IMR-90 (cell line): ENCODE data around the gene PLEKHG4. TPM values are rescaled to one million over a fixed set of nuclear protein-coding genes. Genes with fewer than 3 reads are reported as not detected.

ENCODE experiments used
- ATAC-seq: fragments of 200-7000 bp; cut with Tn5 transposase; 2 replicates; pipeline ENCODE4 v1.9.1; 2020; ENCODE audit warnings: low read depth, mild to moderate bottlenecking, moderate library complexity
- BruUV-seq: library from RNA; stranded (reverse); fragments of 400-500 nt; replicated peaks from 2 replicates; lab custom pipeline; 2021; lab: Mats Ljungman, UMichigan
- CTCF ChIA-PET: fragments of 300-600 bp; formaldehyde crosslinking; extraction: SDS; loops from one replicate; lab custom pipeline; 2021; ENCODE audit warnings: antibody characterized with exemption; lab: Yijun Ruan, JAX
- POLR2A ChIA-PET: fragments of 300-600 bp; sonication (Branson Sonifier 250); formaldehyde crosslinking; loops from one replicate; lab custom pipeline; 2022; ENCODE audit warnings: antibody characterized with exemption; ENCODE audit not compliant: unreplicated experiment; lab: Charles Lee
- DNase-seq: peaks from one replicate; pipeline ENCODE4 v3.0.0; 2013
- H2AFZ ChIP-seq: replicated peaks from 2 replicates; pipeline ENCODE3; 2013; ENCODE audit warnings: low read length, mild to moderate bottlenecking; ENCODE audit not compliant: poor library complexity
- H2AK5ac ChIP-seq: 2 replicates; pipeline ENCODE4 v1.6.1; 2013; ENCODE audit warnings: low read depth, low read length, inconsistent platforms
- H2AK9ac ChIP-seq: replicated peaks from 2 replicates; pipeline ENCODE3; 2013; ENCODE audit warnings: mild to moderate bottlenecking, low read depth, low read length, moderate library complexity; ENCODE audit not compliant: poor library complexity
- H2BK120ac ChIP-seq: 2 replicates; pipeline ENCODE4 v1.6.1; 2013; ENCODE audit warnings: low read depth, low read length, inconsistent platforms
- H2BK15ac ChIP-seq: 3 replicates; pipeline ENCODE4 v1.6.1; 2013; ENCODE audit warnings: low read depth, low read length, inconsistent platforms
- H2BK20ac ChIP-seq: 2 replicates; pipeline ENCODE4 v1.6.1; 2013; ENCODE audit warnings: low read depth, mild to moderate bottlenecking, inconsistent platforms, low read length, moderate library complexity
- H2BK5ac ChIP-seq: 2 replicates; pipeline ENCODE4 v1.6.1; 2013; ENCODE audit warnings: mild to moderate bottlenecking, low read depth, low read length, inconsistent platforms; ENCODE audit not compliant: poor library complexity, severe bottlenecking
- H3K14ac ChIP-seq: replicated peaks from 2 replicates; pipeline ENCODE4 v1.6.1; 2013; ENCODE audit warnings: low read depth, low read length, inconsistent platforms
- H3K18ac ChIP-seq: 2 replicates; pipeline ENCODE4 v1.6.1; 2013; ENCODE audit warnings: low read depth, low read length, control low read depth
- H3K23ac ChIP-seq: 2 replicates; pipeline ENCODE4 v1.6.1; 2013; ENCODE audit warnings: low read depth, low read length, inconsistent platforms
- H3K27ac ChIP-seq: 2 replicates; pipeline ENCODE4 v1.5.1; 2013; ENCODE audit warnings: mild to moderate bottlenecking, control low read depth, low read length; ENCODE audit not compliant: insufficient read depth
- H3K27me3 ChIP-seq: 2 replicates; pipeline ENCODE4 v1.6.1; 2013; ENCODE audit warnings: low read length; ENCODE audit not compliant: control insufficient read depth, insufficient read depth
- H3K36me3 ChIP-seq: 2 replicates; pipeline ENCODE4 v1.6.1; 2013; ENCODE audit warnings: low read length, mixed read lengths; ENCODE audit not compliant: control insufficient read depth, insufficient read depth
- H3K4ac ChIP-seq: 2 replicates; pipeline ENCODE4 v1.6.1; 2013; ENCODE audit warnings: low read depth, low read length, inconsistent platforms
- H3K4me1 ChIP-seq: 2 replicates; pipeline ENCODE4 v1.6.1; 2013; ENCODE audit warnings: low read length, mixed read lengths; ENCODE audit not compliant: control insufficient read depth, insufficient read depth
- H3K4me2 ChIP-seq: 2 replicates; pipeline ENCODE4 v1.6.1; 2013; ENCODE audit warnings: low read depth, mild to moderate bottlenecking, control low read depth, low read length, moderate library complexity
- H3K4me3 ChIP-seq: 2 replicates; pipeline ENCODE4 v1.5.1; 2013; ENCODE audit warnings: low read depth, mild to moderate bottlenecking, control low read depth, low read length, moderate library complexity; ENCODE audit not compliant: insufficient read depth
- H3K56ac ChIP-seq: 2 replicates; pipeline ENCODE4 v1.6.1; 2013; ENCODE audit warnings: low read length, inconsistent platforms; ENCODE audit not compliant: insufficient read depth; ENCODE audit errors: extremely low read depth
- H3K79me1 ChIP-seq, 2 experiments: 2 replicates each; pipeline ENCODE4 v1.6.1; 2013; ENCODE audit warnings: low read length in 2 of 2, inconsistent platforms in 1 of 2, low read depth in 1 of 2
- H3K9ac ChIP-seq: 2 replicates; pipeline ENCODE4 v1.6.1; 2013; ENCODE audit warnings: low read depth, low read length, control low read depth
- H3K9me1 ChIP-seq: 2 replicates; pipeline ENCODE4 v1.6.1; 2013; ENCODE audit warnings: low read length, inconsistent platforms; ENCODE audit not compliant: insufficient read depth
- H3K9me3 ChIP-seq: 2 replicates; pipeline ENCODE4 v1.6.1; 2013; ENCODE audit warnings: low read length; ENCODE audit not compliant: control insufficient read depth, insufficient read depth
- H4K20me1 ChIP-seq: 2 replicates; pipeline ENCODE4 v1.6.1; 2013; ENCODE audit warnings: low read length, inconsistent platforms; ENCODE audit not compliant: insufficient read depth
- H4K5ac ChIP-seq: 2 replicates; pipeline ENCODE4 v1.6.1; 2013; ENCODE audit warnings: mild to moderate bottlenecking, low read depth, low read length, control low read depth
- H4K8ac ChIP-seq, 2 experiments: 2 replicates each; pipeline ENCODE4 v1.6.1; 2013; ENCODE audit warnings: low read depth in 2 of 2, low read length in 2 of 2, control low read depth in 1 of 2, inconsistent platforms in 1 of 2
- H4K91ac ChIP-seq: 2 replicates; pipeline ENCODE4 v1.6.1; 2013; ENCODE audit warnings: low read depth, low read length, inconsistent platforms; ENCODE audit not compliant: insufficient read depth
- BHLHE40 ChIP-seq: fragments of 150-350 bp; IDR thresholded peaks from 2 replicates; pipeline ENCODE4 v1.6.1; 2016; ENCODE audit warnings: mild to moderate bottlenecking, low read depth, low read length
- CEBPB ChIP-seq: IDR thresholded peaks from 2 replicates; pipeline ENCODE4 v1.6.1; 2012; ENCODE audit warnings: low read depth, low read length, improper control_type of control experiment
- CHD1 ChIP-seq: IDR thresholded peaks from 2 replicates; pipeline ENCODE4 v1.6.1; 2012; ENCODE audit warnings: low read depth, low read length, improper control_type of control experiment
- ELK1 ChIP-seq: fragments of 150-350 bp; IDR thresholded peaks from 2 replicates; pipeline ENCODE4 v1.6.1; 2016; ENCODE audit warnings: low read depth, mild to moderate bottlenecking, low read length, moderate library complexity, borderline replicate concordance
- FOS ChIP-seq: fragments of 150-350 bp; IDR thresholded peaks from 2 replicates; pipeline ENCODE4 v1.6.1; 2016; ENCODE audit warnings: low read depth, low read length
- MAFK ChIP-seq: IDR thresholded peaks from 2 replicates; pipeline ENCODE4 v1.6.1; 2012; ENCODE audit warnings: low read depth, low read length, improper control_type of control experiment
- MAZ ChIP-seq: IDR thresholded peaks from 2 replicates; pipeline ENCODE4 v1.6.1; 2012; ENCODE audit warnings: low read depth, mild to moderate bottlenecking, low read length, improper control_type of control experiment, moderate library complexity, borderline replicate concordance
- NFE2L2 ChIP-seq: fragments of 150-350 bp; IDR thresholded peaks from 2 replicates; pipeline ENCODE4 v1.6.1; 2016; ENCODE audit warnings: low read depth, mild to moderate bottlenecking, low read length
- POLR2A ChIP-seq: IDR thresholded peaks from 2 replicates; pipeline ENCODE4 v1.6.1; 2012; ENCODE audit warnings: mild to moderate bottlenecking, low read depth, low read length
- RAD21 ChIP-seq: IDR thresholded peaks from 2 replicates; pipeline ENCODE4 v1.6.1; 2012; ENCODE audit warnings: low read length, improper control_type of control experiment
- RCOR1 ChIP-seq: IDR thresholded peaks from 2 replicates; pipeline ENCODE4 v1.6.1; 2012; ENCODE audit warnings: mild to moderate bottlenecking, low read length, improper control_type of control experiment; ENCODE audit not compliant: insufficient replicate concordance
- RFX5 ChIP-seq: IDR thresholded peaks from 2 replicates; pipeline ENCODE4 v1.8.0; 2012; ENCODE audit warnings: low read depth, mild to moderate bottlenecking, low read length, moderate library complexity
- SMC3 ChIP-seq: fragments of 150-350 bp; IDR thresholded peaks from 2 replicates; pipeline ENCODE4 v1.6.1; 2016; ENCODE audit warnings: low read depth, mild to moderate bottlenecking, antibody characterized with exemption, low read length, moderate library complexity
- USF2 ChIP-seq: fragments of 150-350 bp; IDR thresholded peaks from 2 replicates; pipeline ENCODE4 v1.6.1; 2017; ENCODE audit warnings: mild to moderate bottlenecking, antibody characterized with exemption, low read length, low read depth
- WGBS, 2 experiments: methylation state at CpG; one replicate each; pipeline versions ENCODE4 v1.1.5 to v1.1.7; 2013; ENCODE audit warnings: missing lambda C conversion rate in 2 of 2; ENCODE audit not compliant: insufficient read length in 1 of 2; ENCODE audit errors: extremely low coverage in 2 of 2; 5-methylcytosine and 5-hydroxymethylcytosine counted together
- dilution Hi-C: fragments of 300-500 bp; cut with HindIII; formaldehyde crosslinking; loops from one replicate; pipeline ENCODE4 v1.14.3; 2018; ENCODE audit warnings: low sequenced_read_pairs; ENCODE audit not compliant: unreplicated experiment
- in situ Hi-C: fragments of 300-500 bp; cut with MboI; formaldehyde crosslinking; loops from 3 replicates; pipeline ENCODE4 v1.14.3; 2019; ENCODE audit warnings: low sequenced_read_pairs, inconsistent platforms, mixed read lengths
- intact Hi-C: fragments of 100-400 bp; cut with micrococcal nuclease; formaldehyde crosslinking; loops from 2 replicates; pipeline ENCODE4 v1.10.0; 2022
- polyA plus RNA-seq, 3 experiments: library from polyadenylated mRNA; depleted of rRNA; stranded (reverse); fragments of >200 nt; gene quantifications; 2 replicates each; pipeline ENCODE4 v1.2.3, GENCODE V29; 2012; ENCODE audit warnings: low replicate concordance in 1 of 3
- total RNA-seq: library from RNA; depleted of rRNA; stranded (reverse); fragments of >200 nt; gene quantifications from 2 replicates; pipeline ENCODE4 v1.2.3, GENCODE V29; 2012
- TF ChIP-seq, protein P1 (sequence below): conservative IDR thresholded peaks from 2 replicates; pipeline ENCODE4 v1.5.1; 2012; ENCODE audit warnings: mild to moderate bottlenecking, low read depth, low read length, improper control_type of control experiment

PLEKHG4 gene
- total and polyA plus RNA-seq, 2 of the 4 experiments (the other 2 are of a cell fraction) = 14.0 to 50.7 TPM

- H3K27me3 ChIP-seq = no peaks in the 10 kb centered on the region
- no peak overlapping the region for H4K91ac ChIP-seq
- no peak overlapping the region for H3K56ac ChIP-seq
- WGBS, 2 experiments = 90% methylated on average over 2 of the region's 16 CpGs; no CpG with 5 or more reads in 1 of the 2 experiments
- H2AK9ac ChIP-seq = no peak overlapping the region
- H2BK120ac ChIP-seq = no peak overlapping the region
- H3K36me3 ChIP-seq = peaks cover 52% of the 10 kb centered on the region
- H3K9ac ChIP-seq = no peak overlapping the region
- H4K8ac ChIP-seq = no peak overlapping the region
- no peak overlapping the region for H2BK5ac ChIP-seq
- H3K4me3 ChIP-seq = no peak overlapping the region
- dilution Hi-C loops = no loop called here
- H3K18ac ChIP-seq = no peak overlapping the region
- H3K79me1 ChIP-seq = peaks cover 30 to 66% of the 10 kb centered on the region in 2 experiments; a peak in 3 of 4 replicates
- DNase-seq (no peak), ATAC-seq (no peak)
- BruUV-seq = no TSS peak
- POLR2A ChIA-PET = no interaction called here
- no peak overlapping the region for H3K23ac ChIP-seq
- CTCF ChIA-PET = no interaction called here
- H2AK5ac ChIP-seq = no peak overlapping the region
- H2AFZ ChIP-seq = no peak overlapping the region
- H4K5ac ChIP-seq = no peak overlapping the region
- H4K20me1 ChIP-seq = no peaks in the 10 kb centered on the region; the same call in 1 of the 2 replicates
- H2BK15ac ChIP-seq = no peak overlapping the region
- no peak overlapping the region for H3K4ac ChIP-seq
- no peaks in the 10 kb centered on the region for H3K9me3 ChIP-seq
- in situ Hi-C loops = no loop called here
- TF ChIP-seq RFX5 (no peak), CHD1 (no peak), RCOR1 (no peak), POLR2A (no peak), NFE2L2 (no peak), CEBPB (no peak), FOS (no peak), SMC3 (no peak), ELK1 (no peak), MAZ (no peak), RAD21 (no peak), USF2 (no peak), MAFK (no peak), BHLHE40 (no peak)
- TF ChIP-seq, protein P1, sequence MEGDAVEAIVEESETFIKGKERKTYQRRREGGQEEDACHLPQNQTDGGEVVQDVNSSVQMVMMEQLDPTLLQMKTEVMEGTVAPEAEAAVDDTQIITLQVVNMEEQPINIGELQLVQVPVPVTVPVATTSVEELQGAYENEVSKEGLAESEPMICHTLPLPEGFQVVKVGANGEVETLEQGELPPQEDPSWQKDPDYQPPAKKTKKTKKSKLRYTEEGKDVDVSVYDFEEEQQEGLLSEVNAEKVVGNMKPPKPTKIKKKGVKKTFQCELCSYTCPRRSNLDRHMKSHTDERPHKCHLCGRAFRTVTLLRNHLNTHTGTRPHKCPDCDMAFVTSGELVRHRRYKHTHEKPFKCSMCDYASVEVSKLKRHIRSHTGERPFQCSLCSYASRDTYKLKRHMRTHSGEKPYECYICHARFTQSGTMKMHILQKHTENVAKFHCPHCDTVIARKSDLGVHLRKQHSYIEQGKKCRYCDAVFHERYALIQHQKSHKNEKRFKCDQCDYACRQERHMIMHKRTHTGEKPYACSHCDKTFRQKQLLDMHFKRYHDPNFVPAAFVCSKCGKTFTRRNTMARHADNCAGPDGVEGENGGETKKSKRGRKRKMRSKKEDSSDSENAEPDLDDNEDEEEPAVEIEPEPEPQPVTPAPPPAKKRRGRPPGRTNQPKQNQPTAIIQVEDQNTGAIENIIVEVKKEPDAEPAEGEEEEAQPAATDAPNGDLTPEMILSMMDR = no peak
- peaks cover 21% of the 10 kb centered on the region for H3K4me1 ChIP-seq
- H3K4me2 ChIP-seq = no peak overlapping the region
- H3K27ac ChIP-seq = no peak overlapping the region
- H3K14ac ChIP-seq = no peak overlapping the region
- H3K9me1 ChIP-seq = peaks cover 26% of the 10 kb centered on the region
- no peak overlapping the region for H2BK20ac ChIP-seq
- intact Hi-C loops = no loop called here
Observed at GRCh38 chr16:67237396-67238277, 41.7 kb upstream of the PLEKHG4 start.
